GM12892 (cell line): ENCODE data around the gene VWF.

ENCODE experiments used
- DNase-seq: peaks from one replicate; pipeline ENCODE4 v3.0.0; 2011; ENCODE audit not compliant: insufficient read length
- FAIRE-seq: peaks from 2 replicates; lab custom pipeline; 2011; peaks lifted over from hg19 to GRCh38; lab: Jason Lieb, UNC
- POLR2A ChIP-seq: IDR thresholded peaks from 2 replicates; pipeline ENCODE4 v1.6.1; 2011; ENCODE audit warnings: low read depth, low read length, control low read depth
- POLR2AphosphoS5 ChIP-seq: IDR thresholded peaks from 2 replicates; pipeline ENCODE4 v1.6.1; 2011; ENCODE audit warnings: low read depth, low read length, control low read depth
- TAF1 ChIP-seq: IDR thresholded peaks from 2 replicates; pipeline ENCODE4 v1.6.1; 2011; ENCODE audit warnings: low read depth, mild to moderate bottlenecking, control low read depth, low read length, borderline replicate concordance

Gene VWF

GRCh38 chr12:5960783-5961182, 163.7 kb downstream of the VWF start:
- TF ChIP-seq POLR2AphosphoS5 (no peak), TAF1 (no peak), POLR2A (no peak)
- FAIRE-seq (no peak), DNase-seq (no peak)

GRCh38 chr12:5956987-5957386, 167.5 kb downstream of the VWF start:
- no peak for DNase-seq
- TF ChIP-seq TAF1: no peak
- TF ChIP-seq POLR2A: no peak
- no peak for TF ChIP-seq POLR2AphosphoS5
- FAIRE-seq: no peak

GRCh38 chr12:5954661-5955060, 169.8 kb downstream of the VWF start:
- no peak for FAIRE-seq
- TF ChIP-seq POLR2A (no peak), TAF1 (no peak), POLR2AphosphoS5 (no peak)
- no peak for DNase-seq

GRCh38 chr12:5953835-5954586, 170.5 kb downstream of the VWF start:
- DNase-seq (no peak), FAIRE-seq (no peak)
- no peak for TF ChIP-seq POLR2A
- TF ChIP-seq TAF1: no peak
- no peak for TF ChIP-seq POLR2AphosphoS5

- no peak for FAIRE-seq
- TF ChIP-seq POLR2AphosphoS5: no peak
- TF ChIP-seq TAF1: no peak
- no peak for TF ChIP-seq POLR2A
- no peak for DNase-seq
Observed at GRCh38 chr12:5952031-5952430, 172.4 kb downstream of the VWF start.

- no peak for FAIRE-seq
- TF ChIP-seq TAF1 (no peak), POLR2A (no peak), POLR2AphosphoS5 (no peak)
- DNase-seq: no peak
Observed at GRCh38 chr12:5948696-5949095, 175.8 kb downstream of the VWF start.

- FAIRE-seq: no peak
- no peak for DNase-seq
- no peak for TF ChIP-seq TAF1
Observed at GRCh38 chr12:5947006-5947405, 177.5 kb downstream of the VWF start.

GRCh38 chr12:5946388-5946787, 178.1 kb downstream of the VWF start:
- FAIRE-seq (no peak), DNase-seq (no peak)
- no peak for TF ChIP-seq POLR2A
- TF ChIP-seq TAF1: no peak
- TF ChIP-seq POLR2AphosphoS5: no peak

- FAIRE-seq (no peak), DNase-seq (no peak)
- TF ChIP-seq POLR2A (no peak), TAF1 (no peak), POLR2AphosphoS5 (no peak)
Observed at GRCh38 chr12:5945071-5946008, 179.1 kb downstream of the VWF start, which contains the start of gene ANO2. Gene ANO2, minus strand, starts transcription at chr12:5945259. Its CDS starts 42 bp downstream, at chr12:5945217.

- no peak for TF ChIP-seq POLR2A
- no peak for TF ChIP-seq TAF1
- no peak for TF ChIP-seq POLR2AphosphoS5
- FAIRE-seq (no peak), DNase-seq (no peak)
Observed at GRCh38 chr12:5944688-5945070, 179.8 kb downstream of the VWF start.

- DNase-seq (no peak), FAIRE-seq (no peak)
- TF ChIP-seq POLR2AphosphoS5 (no peak), TAF1 (no peak), POLR2A (no peak)
Observed at GRCh38 chr12:5944053-5944452, 180.4 kb downstream of the VWF start.

GRCh38 chr12:5941907-5942306, 182.6 kb downstream of the VWF start:
- TF ChIP-seq POLR2AphosphoS5: no peak
- no peak for TF ChIP-seq TAF1
- TF ChIP-seq POLR2A: no peak
- no peak for DNase-seq
- no peak for FAIRE-seq
